Measurements from ENCODE around the gene S100A8. TPM values are rescaled to one million over a fixed set of nuclear protein-coding genes. Genes with fewer than 3 reads are reported as not detected.

Gene S100A8
- polyA plus RNA-seq, 3 donors = 5.3 to 17.8 (median 14.4) TPM

GRCh38 chr1:153364766-153365666 is 25.9 kb downstream of the S100A8 start:
- no peak for DNase-seq

GRCh38 chr1:153364156-153364555 is 26.7 kb downstream of the S100A8 start:
- no peak for DNase-seq

- DNase-seq = no peak
These were observed 27.2 kb downstream of the S100A8 start for GRCh38 chr1:153363641-153364040.

- DNase-seq = peak; percentile 80
These were observed 28.6 kb downstream of the S100A8 start for GRCh38 chr1:153362187-153362775.

DNA sequence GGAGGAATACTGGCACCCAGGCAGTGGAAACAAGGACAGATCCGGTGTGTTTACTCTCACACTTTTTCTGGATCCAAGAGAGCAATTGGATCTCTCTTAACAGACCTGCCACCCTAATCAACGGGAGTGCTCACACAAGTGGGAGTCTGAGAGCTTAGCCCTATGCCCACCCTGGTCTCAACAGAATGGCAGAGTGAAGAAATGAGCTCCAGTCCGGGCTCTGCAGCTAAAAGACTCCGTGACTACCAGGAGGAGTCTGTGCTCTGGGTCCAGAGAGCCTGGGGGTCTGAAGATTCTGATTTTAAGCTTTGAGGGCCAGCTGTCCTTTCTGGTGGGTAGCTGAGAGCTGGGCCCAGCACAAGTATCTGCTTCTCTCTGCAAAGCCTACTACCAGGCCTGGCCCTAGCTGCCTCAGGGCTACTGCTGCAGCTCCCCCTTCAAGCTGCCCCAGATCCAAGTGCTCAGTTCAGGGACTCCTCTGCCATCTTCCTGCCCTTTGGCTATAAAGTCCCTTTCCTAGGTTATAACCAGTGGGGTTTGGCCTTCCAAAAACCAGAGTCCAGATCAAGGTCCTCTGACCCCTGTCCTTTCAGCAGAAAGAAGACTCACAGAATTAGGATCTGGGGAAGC is 29.3 kb downstream of the S100A8 start:
- no peak for DNase-seq

GRCh38 chr1:153360592-153361479 is 30.0 kb downstream of the S100A8 start:
- DNase-seq = no peak

DNA sequence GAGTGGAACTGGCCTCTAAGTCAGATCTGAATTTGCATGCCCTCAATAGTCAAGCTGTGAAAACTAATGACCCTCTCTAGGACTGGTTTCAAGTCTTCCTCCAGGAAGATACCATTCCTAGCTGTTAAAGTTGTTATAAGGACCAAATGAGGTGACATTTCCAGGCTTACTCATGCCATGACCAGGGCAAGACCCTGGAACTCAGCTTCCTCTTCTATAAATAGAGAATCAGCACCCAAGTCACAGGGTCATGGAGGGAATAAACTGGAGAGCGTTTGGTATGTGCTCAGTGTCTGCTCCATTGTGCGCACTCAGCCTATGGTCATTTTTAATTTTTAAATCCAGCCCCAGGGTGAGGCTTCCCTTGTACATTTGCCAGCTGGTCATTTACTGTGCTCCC is 30.7 kb downstream of the S100A8 start:
- no peak for DNase-seq

DNA sequence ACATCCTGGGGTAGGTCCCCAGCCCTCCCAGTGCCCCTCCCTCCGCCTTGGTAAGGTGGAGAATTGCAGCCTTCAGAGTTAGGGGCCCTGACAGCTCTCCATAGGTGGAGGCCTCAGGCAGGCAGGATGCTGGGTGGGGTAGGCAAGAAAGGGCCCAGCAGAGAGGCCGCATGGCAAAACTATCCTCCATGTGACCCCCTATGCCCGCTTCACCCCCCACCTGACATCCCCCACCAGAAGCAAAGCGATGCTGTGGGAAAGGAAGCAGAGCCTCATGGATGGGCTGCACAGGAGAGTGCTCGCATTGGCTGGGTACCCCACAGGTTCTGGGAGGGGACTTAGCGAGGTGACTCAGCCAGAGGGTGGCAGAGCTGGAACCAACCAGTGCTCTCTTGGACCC is 31.6 kb downstream of the S100A8 start:
- DNase-seq = no peak

DNA sequence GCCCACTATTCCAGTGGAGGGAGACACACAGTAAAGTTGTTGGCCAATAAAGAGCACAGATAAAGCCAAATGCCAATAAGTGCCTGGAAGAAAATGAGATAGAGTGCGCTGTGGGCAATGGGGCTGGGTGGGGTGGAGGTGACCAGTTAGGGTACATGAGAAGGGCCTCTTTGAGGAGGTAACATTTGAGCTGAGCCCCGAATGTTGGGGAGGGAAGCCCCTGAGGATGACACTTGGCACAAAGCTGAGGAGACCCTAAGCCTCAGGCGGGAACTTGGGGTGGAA is 32.2 kb downstream of the S100A8 start:
- DNase-seq = no peak

GRCh38 chr1:153357853-153358690 is 32.8 kb downstream of the S100A8 start, which contains the start of gene S100A9:
S100A9 (plus strand) TSS chr1:153357854; CDS start chr1:153358284, 430 bp downstream.
- DNase-seq = no peak

DNA sequence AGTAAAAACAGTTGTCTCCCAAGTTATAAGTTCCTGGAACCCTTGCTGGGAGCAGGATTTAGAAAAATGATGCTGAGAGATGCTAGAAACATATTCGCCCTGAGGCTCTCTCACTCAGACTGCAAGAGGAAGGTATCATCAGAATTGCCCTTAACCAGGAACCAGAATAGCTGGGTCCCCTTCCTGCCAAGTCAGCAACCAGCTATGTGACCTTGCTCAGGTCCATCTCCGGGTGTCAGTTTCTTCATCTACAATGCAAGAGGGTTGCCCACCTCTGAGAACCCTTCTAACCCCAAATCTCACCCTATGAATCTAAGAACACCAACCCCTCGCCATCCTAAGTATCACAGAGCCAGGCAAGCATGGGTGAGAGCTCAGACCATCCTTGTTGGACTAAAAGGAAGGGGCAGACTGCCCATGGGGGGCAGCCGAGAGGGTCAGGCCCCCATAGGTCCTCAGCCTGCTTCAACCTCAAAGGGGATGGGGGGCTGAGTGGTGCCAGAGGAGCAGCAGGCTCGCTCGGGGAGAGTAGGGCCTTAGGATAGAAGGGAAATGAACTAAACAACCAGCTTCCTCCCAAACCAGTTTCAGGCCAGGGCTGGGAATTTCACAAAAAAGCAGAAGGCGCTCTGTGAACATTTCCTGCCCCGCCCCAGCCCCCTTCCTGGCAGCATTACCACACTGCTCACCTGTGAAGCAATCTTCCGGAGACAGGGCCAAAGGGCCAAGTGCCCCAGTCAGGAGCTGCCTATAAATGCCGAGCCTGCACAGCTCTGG is 33.6 kb downstream of the S100A8 start:
- no peak for DNase-seq

DNA sequence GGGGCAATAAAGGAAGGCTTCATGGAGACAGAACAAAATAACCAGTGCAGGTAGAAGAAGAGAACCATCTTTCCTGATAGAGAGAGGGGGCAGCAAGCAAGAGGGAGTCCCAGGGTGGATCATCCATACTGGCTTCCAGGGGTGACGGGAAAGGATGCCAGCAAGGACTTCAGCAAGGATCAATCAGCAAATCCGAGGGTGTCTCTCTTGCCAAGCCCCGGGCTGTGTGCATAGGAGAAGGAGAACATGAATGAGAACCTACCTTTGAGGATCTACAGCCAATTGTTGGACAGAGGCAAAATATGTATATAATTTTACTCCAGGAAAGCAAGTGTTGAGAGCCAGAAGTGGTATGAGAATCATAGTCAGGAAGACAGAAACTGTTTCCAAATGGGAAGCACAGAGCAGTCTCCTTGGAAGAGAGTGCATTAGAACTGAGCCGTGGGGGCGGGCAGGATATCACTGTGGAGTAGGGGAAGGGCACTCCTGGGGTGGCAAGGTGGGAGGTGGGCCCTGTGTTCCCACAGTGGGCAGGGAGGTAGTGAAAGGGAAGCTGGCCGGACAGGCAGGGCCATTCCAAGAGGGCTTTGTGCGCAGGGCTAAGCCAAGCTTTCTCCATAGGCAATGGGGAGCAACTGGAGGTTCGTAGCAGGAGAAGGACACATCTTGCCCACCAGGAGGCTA is 34.3 kb downstream of the S100A8 start:
- DNase-seq = no peak

GRCh38 chr1:153355445-153356071 is 35.3 kb downstream of the S100A8 start:
- DNase-seq = no peak

DNA sequence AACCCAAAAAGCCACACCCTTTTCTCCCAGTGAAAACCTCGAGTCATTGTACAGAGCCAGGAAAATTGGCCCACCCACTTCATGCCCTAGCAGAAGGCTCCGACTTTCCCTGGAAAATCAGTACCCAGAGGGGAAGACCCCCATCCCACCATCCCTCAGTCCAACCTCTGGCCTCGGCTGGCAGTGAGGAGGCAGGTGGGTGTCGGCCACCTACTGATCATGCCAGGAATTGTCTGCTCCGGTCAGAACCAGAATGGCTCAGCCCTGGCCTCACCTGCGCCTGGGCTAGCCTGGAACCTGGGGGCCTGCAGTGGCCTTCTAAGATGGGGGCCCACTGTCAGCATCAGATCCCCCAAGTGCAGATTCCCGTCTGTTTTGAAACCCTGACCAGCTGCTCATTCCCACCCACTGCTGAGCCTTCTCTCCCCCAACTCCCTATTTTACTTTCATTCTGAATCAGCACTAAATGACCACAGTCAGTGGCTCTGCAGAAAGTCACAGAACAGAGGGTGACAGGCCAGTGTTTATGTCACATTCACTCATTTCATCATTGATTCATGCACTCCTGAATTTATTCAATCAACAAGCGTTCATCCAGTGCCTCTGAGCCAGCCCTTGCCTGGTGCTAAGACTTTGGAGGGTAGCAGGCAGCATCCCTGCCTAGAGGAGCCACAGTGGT is 36.2 kb downstream of the S100A8 start:
- no peak for DNase-seq

GRCh38 chr1:153353226-153353947 is 37.5 kb downstream of the S100A8 start:
- DNase-seq = no peak

DNA sequence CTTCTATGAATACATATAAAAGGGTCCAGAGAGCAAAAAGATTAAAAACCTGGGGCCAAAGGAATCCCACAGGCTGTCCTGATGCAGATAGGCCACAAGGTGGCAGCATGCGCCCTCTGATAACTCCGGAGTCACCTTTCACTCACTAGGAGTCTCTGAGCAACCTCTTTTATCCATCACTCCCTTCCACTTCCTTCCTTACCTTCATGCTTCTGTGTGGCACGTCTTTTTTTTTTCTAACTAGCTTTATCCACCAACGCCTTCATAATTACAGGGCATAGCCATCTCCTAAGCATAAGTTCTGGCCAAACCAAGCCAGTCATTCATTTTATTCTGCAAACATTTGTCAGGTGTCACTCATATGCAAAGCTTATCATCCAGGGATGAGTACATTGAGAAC is 38.4 kb downstream of the S100A8 start:
- peak; percentile 46 for DNase-seq

DNA sequence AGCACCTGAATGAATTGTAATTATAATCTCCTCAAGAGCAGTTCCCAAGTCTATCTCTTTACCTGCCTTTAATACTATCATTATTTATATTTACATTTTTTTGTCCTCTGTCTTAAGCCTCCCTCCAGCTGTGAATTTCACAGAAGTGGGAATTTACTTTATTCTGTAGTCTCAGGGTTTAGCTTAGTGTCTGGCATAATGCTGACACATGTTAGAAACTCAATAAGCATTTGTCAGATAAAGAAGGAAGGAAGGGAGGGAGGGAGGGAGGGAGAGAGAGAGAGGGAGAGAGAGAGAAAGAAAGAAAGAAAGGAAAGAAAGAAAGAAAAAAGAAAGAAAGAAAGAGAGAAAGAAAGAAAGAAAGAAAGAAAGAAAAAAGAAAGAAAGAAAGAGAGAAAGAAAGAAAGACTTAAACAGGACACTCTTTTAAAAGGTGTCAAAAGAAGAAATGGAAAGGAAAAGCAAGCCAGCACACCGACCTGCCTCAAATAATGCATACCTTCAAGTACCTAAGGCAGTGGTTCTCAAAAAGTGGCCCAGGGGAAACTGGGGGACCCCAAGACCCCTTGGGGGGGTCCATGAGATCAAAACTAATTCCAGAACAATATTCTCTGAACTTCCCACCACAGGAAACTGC is 40.4 kb downstream of the S100A8 start:
- no peak for DNase-seq
